ENCODE data around the gene LHX6.

LHX6 gene

GRCh38 chr9:122218935-122219855 is 9.6 kb downstream of the LHX6 start:
- TF ChIP-seq, protein P1, sequence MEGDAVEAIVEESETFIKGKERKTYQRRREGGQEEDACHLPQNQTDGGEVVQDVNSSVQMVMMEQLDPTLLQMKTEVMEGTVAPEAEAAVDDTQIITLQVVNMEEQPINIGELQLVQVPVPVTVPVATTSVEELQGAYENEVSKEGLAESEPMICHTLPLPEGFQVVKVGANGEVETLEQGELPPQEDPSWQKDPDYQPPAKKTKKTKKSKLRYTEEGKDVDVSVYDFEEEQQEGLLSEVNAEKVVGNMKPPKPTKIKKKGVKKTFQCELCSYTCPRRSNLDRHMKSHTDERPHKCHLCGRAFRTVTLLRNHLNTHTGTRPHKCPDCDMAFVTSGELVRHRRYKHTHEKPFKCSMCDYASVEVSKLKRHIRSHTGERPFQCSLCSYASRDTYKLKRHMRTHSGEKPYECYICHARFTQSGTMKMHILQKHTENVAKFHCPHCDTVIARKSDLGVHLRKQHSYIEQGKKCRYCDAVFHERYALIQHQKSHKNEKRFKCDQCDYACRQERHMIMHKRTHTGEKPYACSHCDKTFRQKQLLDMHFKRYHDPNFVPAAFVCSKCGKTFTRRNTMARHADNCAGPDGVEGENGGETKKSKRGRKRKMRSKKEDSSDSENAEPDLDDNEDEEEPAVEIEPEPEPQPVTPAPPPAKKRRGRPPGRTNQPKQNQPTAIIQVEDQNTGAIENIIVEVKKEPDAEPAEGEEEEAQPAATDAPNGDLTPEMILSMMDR (IDR thresholded peaks at IDR 0.05; ENCODE audit: extremely low read depth, missing control alignments): no peak
- DNase-seq (ENCODE audit: low spot score): no peak

- DNase-seq (ENCODE audit: low spot score): no peak
These were observed 10.5 kb downstream of the LHX6 start for GRCh38 chr9:122218071-122218934.

DNA sequence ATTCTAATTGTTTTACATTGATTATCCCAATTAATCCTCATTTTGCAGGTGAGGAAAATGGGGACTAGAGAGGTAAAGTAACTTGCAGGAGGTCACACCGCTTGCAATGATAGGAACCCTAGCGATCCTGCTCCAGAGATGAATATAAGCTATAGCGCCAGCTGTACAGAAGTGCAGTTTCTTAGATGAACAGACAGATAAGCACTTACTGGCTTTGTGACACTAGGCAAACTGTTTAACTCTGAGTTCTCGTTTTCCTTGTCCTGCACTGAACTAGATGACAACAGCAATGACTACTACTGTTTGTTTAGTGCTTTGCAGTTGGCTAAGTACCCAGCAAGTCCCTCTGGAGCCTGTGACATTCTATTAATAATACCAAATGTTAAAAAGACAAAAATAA is 11.1 kb downstream of the LHX6 start:
- DNase-seq (ENCODE audit: low spot score): no peak

More at GRCh38 chr9:122218071-122218934, 10.5 kb downstream of the LHX6 start:
- TF ChIP-seq, protein P1 (IDR thresholded peaks at IDR 0.05; ENCODE audit: extremely low read depth, missing control alignments): no peak

DNA sequence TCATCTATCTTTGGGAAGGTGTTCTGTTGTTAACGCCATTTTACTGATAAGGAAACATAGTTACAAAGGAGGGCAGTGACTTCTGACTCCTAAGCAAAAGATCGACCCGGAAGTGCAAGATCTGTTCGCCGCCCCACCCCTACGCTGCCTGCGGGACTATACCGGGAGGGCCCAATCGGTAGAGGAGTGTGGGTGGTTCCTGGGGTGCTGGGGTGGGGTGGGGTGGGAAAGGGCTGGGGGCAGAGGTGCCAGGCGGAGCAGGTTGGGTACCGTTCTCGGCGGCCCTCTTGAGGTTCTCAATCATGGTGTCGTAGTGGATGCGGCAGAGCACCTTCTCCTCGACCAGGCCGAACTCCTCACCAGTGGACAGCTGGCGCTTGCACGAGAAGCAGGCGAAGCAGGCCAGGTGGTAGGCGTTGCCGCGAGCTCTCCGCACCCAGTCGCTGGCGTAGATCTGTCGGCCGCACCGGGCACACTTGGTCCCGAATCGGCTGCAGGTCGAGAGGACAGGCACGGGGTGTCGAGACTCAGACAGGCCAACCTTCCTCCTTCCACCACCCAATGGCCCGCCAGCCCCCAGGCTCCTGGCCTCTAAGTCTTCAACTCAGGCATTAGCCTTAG is 11.8 kb downstream of the LHX6 start:
- DNase-seq (ENCODE audit: low spot score): no peak

More for the DNA sequence above, 11.1 kb downstream of the LHX6 start:
- TF ChIP-seq, protein P1 (IDR thresholded peaks at IDR 0.05; ENCODE audit: extremely low read depth, missing control alignments): no peak

DNA sequence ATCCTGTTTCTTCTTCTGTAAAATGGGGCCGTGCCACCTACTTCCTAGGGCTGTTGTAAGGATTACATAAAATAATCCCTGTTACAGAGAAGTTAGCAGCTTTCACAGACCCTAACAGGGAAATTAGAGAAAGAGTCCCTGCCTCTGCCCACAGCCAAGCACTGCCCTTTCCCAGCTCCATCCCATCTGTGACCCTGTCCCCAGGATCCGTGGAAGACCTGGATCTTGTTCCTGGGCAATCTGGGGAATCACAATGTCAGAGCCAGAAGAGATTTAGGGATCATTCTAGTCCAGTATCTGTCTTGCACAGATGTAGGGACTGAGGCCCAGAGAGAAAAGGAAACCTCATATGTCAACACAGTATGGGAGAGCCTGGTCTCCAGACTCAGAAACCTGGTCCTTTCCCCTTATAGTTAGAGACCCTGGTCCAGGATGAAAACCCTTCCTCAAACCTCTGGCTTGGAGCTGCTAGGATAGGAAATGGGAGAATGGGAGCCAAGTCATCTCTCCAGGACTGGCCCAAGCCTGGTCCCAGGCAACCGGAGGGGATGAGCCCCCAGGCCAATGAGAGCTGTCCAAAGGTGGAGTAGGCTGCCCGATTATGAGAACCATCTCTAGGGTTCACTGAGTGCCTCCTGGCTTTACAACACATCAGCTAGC is 12.5 kb downstream of the LHX6 start:
- TF ChIP-seq, protein P1 (IDR thresholded peaks at IDR 0.05; ENCODE audit: extremely low read depth, missing control alignments): no peak
- DNase-seq (ENCODE audit: low spot score): no peak

More for the DNA sequence above, 11.8 kb downstream of the LHX6 start:
- TF ChIP-seq, protein P1 (IDR thresholded peaks at IDR 0.05; ENCODE audit: extremely low read depth, missing control alignments): no peak

- no peak for DNase-seq (ENCODE audit: low spot score)
- TF ChIP-seq, protein P1 (IDR thresholded peaks at IDR 0.05; ENCODE audit: extremely low read depth, missing control alignments): no peak
These were observed 13.1 kb downstream of the LHX6 start for GRCh38 chr9:122215663-122216062.
